ENCODE measurements around the gene CREB5.

The CREB5 gene

DNA sequence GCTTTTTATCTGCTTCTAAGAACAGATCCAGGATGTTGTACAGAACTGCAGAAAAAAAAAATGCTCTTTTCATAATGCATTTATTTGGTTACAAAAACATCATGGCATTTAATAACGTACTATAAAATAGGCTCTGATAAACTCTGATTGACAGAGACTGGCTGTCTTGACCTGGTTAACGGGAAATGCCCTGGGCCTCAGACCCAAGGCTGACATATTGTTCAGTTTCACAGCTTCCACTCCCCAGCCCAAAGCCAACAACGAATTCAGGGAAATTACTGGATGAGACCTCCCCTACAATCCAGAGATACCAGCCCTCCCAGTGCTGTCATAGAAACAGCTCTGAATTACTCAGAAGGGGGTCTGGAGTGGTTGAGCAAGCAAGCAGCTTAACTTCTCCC, 260.1 kb downstream of the CREB5 start:
- no peak overlapping the region for H3K4me3 Mint-ChIP-seq
- peaks cover 14% of the 10 kb centered on the region for H3K27me3 Mint-ChIP-seq
- DNase-seq (ENCODE audit: low spot score in 2 of 2) (no peak), ATAC-seq (replicated peaks; ENCODE audit: extremely low read depth, poor library complexity, severe bottlenecking) (no peak)
- H3K9me3 Mint-ChIP-seq, result no peaks in the 10 kb centered on the region
- H3K36me3 Mint-ChIP-seq (ENCODE audit: insufficient read depth), result no peaks in the 10 kb centered on the region
- H3K4me1 Mint-ChIP-seq, result no peaks in the 10 kb centered on the region
- H3K27ac Mint-ChIP-seq (ENCODE audit: low read depth), result no peak overlapping the region

DNA sequence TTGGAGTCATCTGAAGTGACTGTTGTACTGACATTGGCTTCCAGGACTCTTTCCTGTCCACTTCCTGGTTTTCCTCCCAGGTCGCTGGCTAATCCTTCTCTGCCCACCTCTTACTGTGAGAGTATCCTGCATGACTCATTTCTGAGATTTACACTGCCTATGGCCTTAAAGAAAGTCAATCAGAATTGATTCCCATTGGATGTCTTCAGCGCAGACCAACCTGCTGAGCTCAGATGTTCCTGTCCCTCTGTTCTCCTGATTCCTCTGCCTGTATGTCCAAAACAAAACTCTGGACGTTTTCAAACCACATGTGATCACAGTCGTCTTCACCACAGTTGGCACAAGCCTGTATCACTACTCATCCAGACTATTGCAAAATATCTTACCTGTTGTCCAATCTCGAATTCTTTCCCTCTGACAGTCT, 262.1 kb downstream of the CREB5 start:
- Mint-ChIP-seq H3K27ac (ENCODE audit: low read depth) (no peak overlapping the region), H3K4me1 (no peaks in the 10 kb centered on the region), H3K27me3 (peaks cover 14% of the 10 kb centered on the region), H3K36me3 (ENCODE audit: insufficient read depth) (no peaks in the 10 kb centered on the region), H3K4me3 (no peak overlapping the region), H3K9me3 (no peaks in the 10 kb centered on the region)
- ATAC-seq (replicated peaks; ENCODE audit: extremely low read depth, poor library complexity, severe bottlenecking), result no peak
- DNase-seq (ENCODE audit: low spot score in 2 of 2), result no peak

DNA sequence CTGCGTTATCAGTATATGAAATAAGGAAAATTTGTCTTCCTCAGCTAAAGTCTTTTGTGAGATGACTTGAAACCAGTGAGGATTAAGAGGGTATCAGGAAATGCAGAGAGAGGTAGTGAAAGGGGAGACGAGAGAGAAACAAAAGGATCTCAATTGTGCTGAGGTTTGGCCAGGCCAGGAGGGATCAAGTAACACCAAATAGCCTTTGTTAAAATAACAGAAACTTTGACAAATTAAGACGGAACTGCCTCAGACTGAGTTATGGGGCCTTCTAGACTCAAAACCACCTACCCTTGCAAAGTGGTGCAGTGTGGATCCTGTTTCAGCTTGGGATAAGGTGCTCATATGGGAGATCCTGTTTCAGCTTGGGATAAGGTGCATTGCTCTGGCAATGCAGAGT, 263.1 kb downstream of the CREB5 start:
- Mint-ChIP-seq H3K36me3 (ENCODE audit: insufficient read depth) (no peaks in the 10 kb centered on the region), H3K4me1 (no peaks in the 10 kb centered on the region), H3K27me3 (peaks cover 14% of the 10 kb centered on the region), H3K9me3 (no peaks in the 10 kb centered on the region), H3K4me3 (no peak overlapping the region), H3K27ac (ENCODE audit: low read depth) (no peak overlapping the region)
- no peak for ATAC-seq (replicated peaks; ENCODE audit: extremely low read depth, poor library complexity, severe bottlenecking)
- no peak for DNase-seq (ENCODE audit: low spot score in 2 of 2)

DNA sequence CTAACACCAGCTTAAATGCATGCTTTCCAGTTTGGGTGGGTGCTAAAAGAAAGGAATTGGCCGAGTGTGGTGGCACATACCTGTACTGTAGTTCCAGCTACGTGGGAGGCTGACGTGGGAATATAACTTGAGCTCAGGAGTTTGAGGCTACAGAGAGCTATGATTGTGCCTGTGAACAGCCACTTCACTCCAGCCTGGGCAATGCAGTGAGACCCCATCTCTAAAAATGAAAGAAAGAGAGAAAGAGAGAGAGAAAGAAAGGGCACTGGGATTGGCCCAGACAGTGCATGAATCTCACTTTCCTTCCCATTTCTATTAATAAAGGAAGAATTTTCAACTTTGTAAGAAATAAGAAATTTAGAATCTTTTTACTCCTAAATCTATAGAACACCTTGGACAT, 265.4 kb downstream of the CREB5 start:
- Mint-ChIP-seq H3K36me3 (ENCODE audit: insufficient read depth) (no peaks in the 10 kb centered on the region), H3K27me3 (peaks cover 34% of the 10 kb centered on the region), H3K4me3 (no peak overlapping the region), H3K9me3 (no peaks in the 10 kb centered on the region), H3K4me1 (no peaks in the 10 kb centered on the region), H3K27ac (ENCODE audit: low read depth) (no peak overlapping the region)
- DNase-seq (ENCODE audit: low spot score in 2 of 2) (no peak), ATAC-seq (replicated peaks; ENCODE audit: extremely low read depth, poor library complexity, severe bottlenecking) (no peak)

DNA sequence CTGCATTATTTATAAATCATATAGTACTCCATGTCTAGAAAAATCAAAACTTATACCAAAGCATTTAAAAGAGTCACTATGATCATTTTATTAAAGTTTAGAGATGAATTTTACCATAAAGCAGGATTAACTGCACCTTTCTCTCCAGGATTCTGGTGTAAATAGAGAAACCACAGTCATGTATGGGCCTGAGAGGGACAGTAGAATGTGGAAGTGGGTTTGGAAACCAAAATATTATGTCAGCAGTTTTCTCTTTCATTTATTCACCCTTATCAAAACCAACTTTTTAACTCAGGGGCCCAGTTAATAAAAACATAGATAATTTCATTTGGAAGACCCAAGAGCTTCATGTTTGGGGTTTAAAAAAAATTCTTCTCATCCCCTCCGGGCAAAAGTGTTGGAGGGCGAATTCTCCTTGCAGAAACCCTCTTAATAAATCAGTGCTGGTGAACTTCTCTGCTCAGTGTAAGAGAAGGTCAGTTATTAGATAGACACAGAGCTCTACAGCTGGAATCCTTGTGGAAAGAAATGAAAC, 266.2 kb downstream of the CREB5 start:
- DNase-seq (ENCODE audit: low spot score in 2 of 2), result no peak
- H3K27ac Mint-ChIP-seq (ENCODE audit: low read depth), result no peak overlapping the region
- H3K36me3 Mint-ChIP-seq (ENCODE audit: insufficient read depth), result no peaks in the 10 kb centered on the region
- H3K9me3 Mint-ChIP-seq, result no peaks in the 10 kb centered on the region
- H3K4me3 Mint-ChIP-seq, result no peak overlapping the region
- H3K4me1 Mint-ChIP-seq, result no peaks in the 10 kb centered on the region
- peaks cover 43% of the 10 kb centered on the region for H3K27me3 Mint-ChIP-seq
- ATAC-seq (replicated peaks; ENCODE audit: extremely low read depth, poor library complexity, severe bottlenecking), result no peak

DNA sequence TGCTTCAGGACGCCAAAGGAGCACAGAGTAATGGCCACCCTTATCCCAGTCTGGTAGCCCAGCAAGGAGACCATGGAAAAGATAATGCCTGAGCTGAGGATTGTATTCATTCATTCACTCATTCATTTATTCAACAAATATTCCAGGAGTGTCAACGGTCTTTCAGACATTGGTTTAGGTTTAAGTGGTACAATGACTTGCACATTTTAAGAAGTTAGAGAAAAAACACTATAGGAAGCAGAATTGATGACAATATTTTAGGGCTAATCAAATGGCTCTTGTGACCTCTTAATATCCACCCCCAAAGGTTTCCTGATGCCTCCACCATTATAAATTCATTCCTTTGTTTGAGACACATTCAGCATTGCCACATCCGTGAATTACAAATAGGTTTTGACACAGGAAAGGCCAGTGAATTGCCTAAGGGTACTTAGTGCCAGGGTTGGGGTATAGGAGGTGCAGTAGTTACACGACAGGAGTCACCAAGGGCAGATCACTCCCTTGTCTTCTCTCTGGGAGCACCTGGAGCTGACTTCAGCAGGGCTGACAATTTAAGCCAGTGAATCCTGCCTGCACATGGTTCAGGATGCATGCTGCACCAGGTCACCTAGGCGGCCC, 269.5 kb downstream of the CREB5 start:
- Mint-ChIP-seq H3K4me3 (no peak overlapping the region), H3K4me1 (no peaks in the 10 kb centered on the region), H3K27ac (ENCODE audit: low read depth) (no peak overlapping the region), H3K9me3 (no peaks in the 10 kb centered on the region), H3K27me3 (peaks cover 34% of the 10 kb centered on the region), H3K36me3 (ENCODE audit: insufficient read depth) (no peaks in the 10 kb centered on the region)
- no peak for DNase-seq (ENCODE audit: low spot score in 2 of 2)
- ATAC-seq (replicated peaks; ENCODE audit: extremely low read depth, poor library complexity, severe bottlenecking), result no peak

DNA sequence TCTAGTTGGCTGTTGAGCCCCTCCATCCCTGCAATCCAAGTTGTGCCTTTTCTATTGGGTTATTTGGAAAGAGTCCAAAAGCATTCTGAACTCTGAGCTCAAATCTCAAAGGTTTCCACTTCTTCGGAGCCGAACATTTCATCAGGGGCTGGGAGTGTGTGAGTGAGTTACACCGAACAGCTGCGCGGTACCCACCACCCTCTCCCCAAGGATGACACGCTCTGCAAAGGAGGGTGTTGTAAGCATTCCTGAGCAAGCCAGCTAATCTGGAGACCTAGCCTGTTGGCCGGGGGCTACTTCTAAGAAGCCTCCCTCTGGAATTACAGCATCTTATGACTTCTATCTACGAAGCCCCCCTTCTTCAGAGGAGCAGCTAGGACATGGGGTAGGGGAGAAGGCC, 270.5 kb downstream of the CREB5 start:
- ATAC-seq (replicated peaks; ENCODE audit: extremely low read depth, poor library complexity, severe bottlenecking), result no peak

DNA sequence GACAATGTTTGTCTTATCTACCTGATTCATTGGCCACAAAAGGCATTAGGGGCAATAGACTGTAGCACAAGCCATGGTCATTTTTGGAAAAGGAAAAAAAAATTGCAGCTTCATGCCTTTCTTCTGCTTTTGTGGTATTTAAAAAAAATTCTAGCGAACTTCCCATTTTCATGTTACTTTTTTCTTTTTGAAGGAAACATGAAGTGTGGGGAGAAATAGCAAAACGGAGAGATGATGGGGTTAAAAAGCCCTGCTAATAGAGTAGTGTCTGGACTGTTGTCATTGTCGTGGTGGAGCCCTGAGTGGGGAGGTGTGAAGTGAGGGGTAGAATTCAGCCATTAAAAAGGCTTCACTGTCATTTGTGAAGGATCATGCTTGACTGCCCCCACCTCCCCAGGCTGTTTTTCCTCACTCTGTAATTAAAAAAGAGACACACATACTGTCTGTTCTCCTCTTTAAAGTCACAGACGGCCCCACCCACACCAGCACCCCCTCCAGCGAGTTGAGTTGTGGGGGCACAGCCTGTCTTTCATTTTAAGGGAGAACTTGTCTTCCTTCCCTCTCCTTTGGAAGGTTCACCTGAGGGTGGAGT, 272.4 kb downstream of the CREB5 start:
- H3K4me1 Mint-ChIP-seq, result no peaks in the 10 kb centered on the region
- H3K9me3 Mint-ChIP-seq, result no peaks in the 10 kb centered on the region
- H3K36me3 Mint-ChIP-seq (ENCODE audit: insufficient read depth), result no peaks in the 10 kb centered on the region
- no peak overlapping the region for H3K27ac Mint-ChIP-seq (ENCODE audit: low read depth)
- no peak overlapping the region for H3K4me3 Mint-ChIP-seq
- DNase-seq (ENCODE audit: low spot score in 2 of 2) (no peak), ATAC-seq (replicated peaks; ENCODE audit: extremely low read depth, poor library complexity, severe bottlenecking) (no peak)
- peaks cover 34% of the 10 kb centered on the region for H3K27me3 Mint-ChIP-seq

More for the DNA sequence above, 270.5 kb downstream of the CREB5 start:
- DNase-seq (ENCODE audit: low spot score in 2 of 2), result no peak
- Mint-ChIP-seq H3K36me3 (ENCODE audit: insufficient read depth) (no peaks in the 10 kb centered on the region), H3K27me3 (peaks cover 34% of the 10 kb centered on the region), H3K4me3 (no peak overlapping the region), H3K4me1 (no peaks in the 10 kb centered on the region), H3K9me3 (no peaks in the 10 kb centered on the region), H3K27ac (ENCODE audit: low read depth) (no peak overlapping the region)

DNA sequence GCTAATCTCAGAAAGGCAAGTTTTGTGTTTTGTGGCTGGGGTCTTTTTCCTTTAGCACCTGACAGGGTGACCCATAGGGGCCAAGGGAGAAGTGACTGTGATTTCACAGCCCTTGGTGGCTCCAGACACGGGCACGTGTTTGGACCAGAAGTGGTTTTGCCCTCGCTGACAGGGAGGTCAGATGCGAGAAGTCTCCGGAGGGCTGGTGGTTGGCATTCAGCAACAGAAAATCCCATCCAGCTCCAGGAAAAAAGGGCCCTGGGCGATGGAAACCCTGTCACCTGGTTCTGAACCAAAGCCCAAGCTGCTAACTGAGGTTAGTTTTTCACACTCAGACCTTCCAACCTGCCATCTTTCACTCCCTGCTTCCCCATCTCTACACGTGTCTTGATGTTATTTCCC, 272.9 kb downstream of the CREB5 start:
- Mint-ChIP-seq H3K4me1 (no peaks in the 10 kb centered on the region), H3K36me3 (ENCODE audit: insufficient read depth) (no peaks in the 10 kb centered on the region), H3K27ac (ENCODE audit: low read depth) (no peak overlapping the region), H3K4me3 (no peak overlapping the region), H3K9me3 (no peaks in the 10 kb centered on the region), H3K27me3 (peaks cover 34% of the 10 kb centered on the region)
- peak; percentile 17 for ATAC-seq (replicated peaks; ENCODE audit: extremely low read depth, poor library complexity, severe bottlenecking)
- DNase-seq (ENCODE audit: low spot score in 2 of 2), result no peak

DNA sequence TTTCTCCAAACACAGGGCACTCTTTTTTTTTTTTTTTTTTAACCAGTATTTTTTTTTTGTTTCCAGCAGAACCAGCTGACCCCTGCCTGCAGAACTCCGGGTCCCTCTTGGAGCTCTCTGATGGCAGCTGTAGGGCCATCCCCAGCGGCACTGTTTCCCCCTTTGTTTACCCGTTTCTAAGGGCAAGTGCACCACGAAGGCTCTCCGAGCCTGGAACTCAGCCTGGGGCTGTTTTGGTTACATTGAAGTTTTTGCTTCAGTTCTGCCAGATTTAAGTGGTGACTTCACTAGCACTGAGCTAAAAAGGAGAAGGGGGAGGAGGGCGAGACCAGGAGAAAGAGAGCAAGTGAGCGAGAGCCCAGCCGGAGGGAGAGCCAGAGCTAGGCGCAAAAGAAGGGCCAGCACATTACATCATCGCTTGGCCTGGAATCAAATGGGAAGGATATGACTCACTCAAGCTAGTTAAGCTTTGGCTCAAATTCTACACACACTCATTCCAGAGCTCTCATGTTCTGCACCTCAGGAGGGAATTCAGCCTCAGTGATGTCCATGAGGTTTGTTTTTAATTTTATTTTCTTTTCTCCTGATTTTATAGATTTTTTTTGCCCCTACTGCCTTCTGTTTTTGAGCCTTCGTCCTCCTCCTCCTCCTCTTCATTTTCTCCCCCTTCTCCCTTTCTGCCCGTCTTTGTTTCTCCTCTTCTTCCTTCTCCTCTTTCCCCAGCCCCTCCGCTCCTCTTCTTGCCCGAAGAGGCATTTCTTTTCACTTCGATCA, 273.5 kb downstream of the CREB5 start:
- ATAC-seq (replicated peaks; ENCODE audit: extremely low read depth, poor library complexity, severe bottlenecking) (peak; percentile 27), DNase-seq (ENCODE audit: low spot score in 2 of 2) (no peak)
- H3K27ac Mint-ChIP-seq (ENCODE audit: low read depth), result no peak overlapping the region
- H3K4me1 Mint-ChIP-seq, result no peaks in the 10 kb centered on the region
- no peaks in the 10 kb centered on the region for H3K9me3 Mint-ChIP-seq
- no peaks in the 10 kb centered on the region for H3K36me3 Mint-ChIP-seq (ENCODE audit: insufficient read depth)
- peaks cover 31% of the 10 kb centered on the region for H3K27me3 Mint-ChIP-seq
- no peak overlapping the region for H3K4me3 Mint-ChIP-seq

DNA sequence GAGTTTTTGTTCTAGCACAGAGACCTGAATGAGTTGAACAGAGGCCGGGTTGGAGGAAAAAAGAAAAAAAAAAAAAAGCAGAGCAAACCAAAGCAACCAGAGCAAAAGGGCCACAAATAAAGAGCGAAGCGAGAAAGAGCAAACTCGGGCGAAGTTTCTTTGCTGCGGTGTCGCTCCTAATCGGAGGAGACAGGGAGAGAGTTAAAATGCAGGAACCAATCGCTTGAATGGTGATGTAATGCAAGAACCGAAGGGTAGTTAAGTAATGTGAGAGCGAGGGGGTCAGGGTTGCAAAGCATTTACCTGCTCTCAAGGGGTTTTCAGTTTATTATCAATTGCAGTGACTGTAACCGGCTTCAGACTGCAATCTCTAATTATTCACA, 274.1 kb downstream of the CREB5 start:
- H3K9me3 Mint-ChIP-seq, result no peaks in the 10 kb centered on the region
- no peaks in the 10 kb centered on the region for H3K36me3 Mint-ChIP-seq (ENCODE audit: insufficient read depth)

DNA sequence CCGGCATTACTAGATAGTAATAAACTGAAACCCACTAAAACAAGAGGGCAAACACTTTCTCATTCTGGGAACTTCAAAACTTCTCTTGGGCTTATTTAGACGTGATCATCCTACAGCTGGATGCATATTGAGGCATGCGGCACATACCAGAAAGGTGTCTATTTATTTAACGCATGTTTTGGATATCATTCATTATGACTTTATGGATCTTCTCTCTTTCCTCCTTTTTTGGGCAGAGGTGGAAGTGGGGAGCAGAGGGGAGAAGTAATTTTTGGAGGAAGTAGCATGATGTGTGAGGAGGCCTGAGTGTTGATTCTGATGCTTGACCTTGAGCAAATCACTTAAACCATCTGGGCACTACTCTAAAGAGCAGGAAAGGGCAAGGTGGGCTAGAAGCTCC, 275.2 kb downstream of the CREB5 start:
- Mint-ChIP-seq H3K4me1 (no peaks in the 10 kb centered on the region), H3K4me3 (no peak overlapping the region), H3K27me3 (peaks cover 15% of the 10 kb centered on the region), H3K36me3 (ENCODE audit: insufficient read depth) (no peaks in the 10 kb centered on the region), H3K27ac (ENCODE audit: low read depth) (no peak overlapping the region), H3K9me3 (no peaks in the 10 kb centered on the region)
- DNase-seq (ENCODE audit: low spot score in 2 of 2) (no peak), ATAC-seq (replicated peaks; ENCODE audit: extremely low read depth, poor library complexity, severe bottlenecking) (no peak)

More for the DNA sequence above, 274.1 kb downstream of the CREB5 start:
- Mint-ChIP-seq H3K27ac (ENCODE audit: low read depth) (no peak overlapping the region), H3K27me3 (peaks cover 26% of the 10 kb centered on the region), H3K4me3 (no peak overlapping the region), H3K4me1 (no peaks in the 10 kb centered on the region)
- DNase-seq (ENCODE audit: low spot score in 2 of 2) (no peak), ATAC-seq (replicated peaks; ENCODE audit: extremely low read depth, poor library complexity, severe bottlenecking) (no peak)

DNA sequence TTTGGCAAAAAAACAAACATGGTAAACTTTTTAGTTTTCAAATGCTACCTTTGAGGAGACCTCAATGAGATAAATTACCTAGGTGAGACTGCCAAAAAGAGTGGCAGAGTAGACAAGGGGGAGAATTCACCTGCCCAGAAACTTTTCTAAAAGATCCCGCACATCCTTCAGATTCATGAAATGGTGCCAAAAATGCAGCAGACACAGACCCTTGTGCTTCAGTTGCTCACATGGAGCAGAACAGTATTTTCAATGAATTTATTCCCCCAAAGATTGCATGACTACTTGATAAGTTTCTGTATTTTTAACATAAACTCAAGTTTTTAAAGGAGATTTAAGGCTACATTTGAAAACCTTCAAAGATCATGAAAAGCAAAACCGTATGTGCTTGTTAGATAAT, 275.9 kb downstream of the CREB5 start:
- Mint-ChIP-seq H3K36me3 (ENCODE audit: insufficient read depth) (no peaks in the 10 kb centered on the region), H3K27ac (ENCODE audit: low read depth) (no peak overlapping the region), H3K4me3 (no peak overlapping the region), H3K4me1 (no peaks in the 10 kb centered on the region), H3K9me3 (no peaks in the 10 kb centered on the region), H3K27me3 (peaks cover 9% of the 10 kb centered on the region)
- ATAC-seq (replicated peaks; ENCODE audit: extremely low read depth, poor library complexity, severe bottlenecking), result no peak
- DNase-seq (ENCODE audit: low spot score in 2 of 2), result no peak

Measured in central memory CD8-positive, alpha-beta T cell (primary cell).